Measurements from ENCODE around the gene CEACAM7.

CEACAM7 gene

DNA sequence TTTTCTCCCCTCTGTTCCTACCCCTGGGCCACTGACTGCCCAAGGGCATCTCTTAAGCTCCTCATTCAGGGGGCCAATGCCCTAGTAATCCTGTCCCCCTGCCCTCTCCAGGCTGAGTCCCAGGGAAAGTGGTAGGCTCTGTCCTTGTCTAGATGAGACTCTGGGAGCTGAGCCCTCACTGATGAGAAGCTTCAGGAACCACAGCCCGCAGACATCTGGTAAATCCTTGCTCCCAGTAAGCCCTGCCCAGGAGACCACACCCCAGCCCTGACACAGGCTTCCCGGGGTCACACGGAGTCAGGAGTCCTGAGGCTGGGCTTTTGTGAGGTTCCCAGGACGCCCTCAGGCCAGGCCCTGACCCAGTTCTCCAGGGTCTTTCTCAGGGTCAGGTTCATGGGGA is 63.1 kb downstream of the CEACAM7 start:
- Histone ChIP-seq H3K4me1 (ENCODE audit: insufficient read depth, low read length) (no peaks in the 10 kb centered on the region), H3K27me3 (ENCODE audit: insufficient read depth, low read length) (peaks cover 33% of the 10 kb centered on the region), H2AFZ (ENCODE audit: low read depth, low read length) (no peak overlapping the region), H3K9me3 (ENCODE audit: low read length) (no peaks in the 10 kb centered on the region), H3K4me3 (ENCODE audit: low read length) (no peak overlapping the region), H3K36me3 (ENCODE audit: insufficient read depth, low read length) (no peaks in the 10 kb centered on the region)

- Histone ChIP-seq H3K27me3 (ENCODE audit: insufficient read depth, low read length) (peaks cover 33% of the 10 kb centered on the region), H3K9me3 (ENCODE audit: low read length) (no peaks in the 10 kb centered on the region), H3K36me3 (ENCODE audit: insufficient read depth, low read length) (no peaks in the 10 kb centered on the region), H3K4me3 (ENCODE audit: low read length) (no peak overlapping the region), H3K4me1 (ENCODE audit: insufficient read depth, low read length) (no peaks in the 10 kb centered on the region), H2AFZ (ENCODE audit: low read depth, low read length) (no peak overlapping the region)
Measured at GRCh38 chr19:41624515-41624914, 63.6 kb downstream of the CEACAM7 start.

DNA sequence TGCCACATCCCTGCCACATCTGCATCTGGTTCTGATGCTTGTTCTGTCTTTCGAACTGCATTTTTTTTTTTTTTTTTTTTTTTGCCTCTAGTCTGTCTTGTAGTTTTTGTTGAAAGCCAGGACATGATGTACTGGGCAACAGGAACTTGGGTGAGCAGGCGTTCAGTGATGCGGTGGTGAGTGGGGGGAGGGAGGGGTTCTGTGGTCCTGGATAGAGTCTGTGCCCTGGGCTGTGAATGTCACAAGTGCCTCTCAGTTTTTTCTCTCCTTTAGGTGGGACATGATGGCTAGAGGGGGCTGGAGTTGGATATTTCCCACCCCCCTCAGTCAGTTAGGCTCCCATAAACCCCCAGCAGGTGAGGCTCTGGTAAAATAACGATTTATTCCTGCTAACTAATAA is 64.7 kb downstream of the CEACAM7 start:
- no peak overlapping the region for H2AFZ ChIP-seq (ENCODE audit: low read depth, low read length)
- H3K9me3 ChIP-seq (ENCODE audit: low read length) = no peaks in the 10 kb centered on the region
- no peak overlapping the region for H3K4me3 ChIP-seq (ENCODE audit: low read length)
- peaks cover 33% of the 10 kb centered on the region for H3K27me3 ChIP-seq (ENCODE audit: insufficient read depth, low read length)
- H3K36me3 ChIP-seq (ENCODE audit: insufficient read depth, low read length) = no peaks in the 10 kb centered on the region
- H3K4me1 ChIP-seq (ENCODE audit: insufficient read depth, low read length) = no peaks in the 10 kb centered on the region
